Neural progenitor cell (in vitro differentiated cells): ENCODE results near the gene MAPK4.

Experiments
- CTCF ChIP-seq: fragments of 200-600 bp; sonication (generic); IDR thresholded peaks from 2 replicates; pipeline ENCODE4 v1.5.1; 2017; ENCODE audit warnings: antibody characterized with exemption, mild to moderate bottlenecking
- EZH2phosphoT487 ChIP-seq: fragments of 200-600 bp; sonication (generic); IDR thresholded peaks from 2 replicates; pipeline ENCODE4 v1.6.1; 2017; ENCODE audit warnings: antibody characterized with exemption

- TF ChIP-seq CTCF (no peak), EZH2phosphoT487 (no peak)
Observed at GRCh38 chr18:50545936-50546335, 14.0 kb upstream of the MAPK4 start.
